GM21786 (cell line): Measurements from ENCODE around the gene DCP1B.

Source experiments
- ATAC-seq: cut with Tn5 transposase; IDR thresholded peaks from one replicate; pipeline ENCODE4 v1.9.1; 2021; ENCODE audit not compliant: unreplicated experiment

The DCP1B gene

DNA sequence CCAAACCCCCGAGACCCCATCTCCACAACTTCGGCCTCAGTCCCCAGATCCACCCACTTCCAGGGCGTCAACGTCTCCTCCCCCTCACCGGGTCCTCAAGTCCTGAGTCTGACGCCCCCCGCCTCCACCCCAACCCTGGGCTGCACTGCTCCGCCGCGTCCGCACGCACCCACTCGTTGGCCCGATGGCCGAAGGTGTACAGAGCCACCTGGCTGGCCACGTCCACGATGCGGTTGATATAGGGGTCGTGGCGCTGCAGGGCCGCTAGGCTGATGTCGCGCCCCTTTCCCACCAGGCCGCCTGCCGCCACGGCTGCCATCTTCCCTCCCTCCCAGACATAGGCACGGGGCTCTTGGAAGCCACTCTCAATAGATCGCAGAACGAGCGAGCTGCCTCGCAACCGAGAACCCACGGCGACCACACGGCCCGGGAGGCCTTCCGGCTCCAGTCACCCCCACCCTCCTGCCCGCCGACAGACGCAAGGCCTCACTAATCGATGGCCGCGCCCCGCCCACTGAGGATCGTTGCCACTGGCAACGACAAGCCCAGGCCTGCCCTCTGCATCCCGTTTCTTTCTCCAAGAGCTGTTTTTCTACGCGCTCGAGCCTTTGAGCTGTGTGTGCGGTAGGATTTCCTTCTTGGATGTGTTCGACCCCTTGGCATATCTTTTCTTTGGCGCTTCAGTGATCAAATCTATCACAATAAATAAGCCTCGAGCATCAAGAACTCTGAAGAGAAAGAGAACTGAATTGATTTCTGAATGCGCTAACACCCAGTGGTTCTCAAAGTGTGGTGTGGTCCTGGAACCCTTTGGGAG lies at the start of gene DCP1B:
DCP1B (minus strand) TSS at position 345 of the 817 bp plus-strand sequence; CDS start at position 319, 26 bp downstream.
- ATAC-seq, result peak; percentile 94

DNA sequence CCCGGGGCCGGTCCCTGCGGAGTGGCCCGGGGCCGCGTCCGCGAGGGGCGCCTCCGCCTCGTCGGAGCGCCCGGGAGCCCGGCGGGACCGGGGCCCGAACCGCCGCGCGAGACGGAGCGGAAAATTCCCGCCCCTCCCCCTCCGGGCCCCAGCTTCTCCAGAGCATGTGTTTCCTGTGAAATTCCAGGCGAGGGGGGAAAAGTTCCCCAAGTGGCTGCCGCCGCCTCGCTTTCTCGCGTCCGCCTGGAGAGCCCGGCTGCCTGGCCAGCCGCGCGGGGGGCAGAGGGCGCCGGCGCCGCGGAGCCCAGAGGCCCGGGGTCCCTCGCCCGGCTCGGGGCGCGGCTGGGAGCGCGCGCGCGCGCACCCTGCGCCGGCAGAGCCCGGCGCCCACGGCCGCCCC lies 49.4 kb upstream of the DCP1B start:
- ATAC-seq, result no peak

DNA sequence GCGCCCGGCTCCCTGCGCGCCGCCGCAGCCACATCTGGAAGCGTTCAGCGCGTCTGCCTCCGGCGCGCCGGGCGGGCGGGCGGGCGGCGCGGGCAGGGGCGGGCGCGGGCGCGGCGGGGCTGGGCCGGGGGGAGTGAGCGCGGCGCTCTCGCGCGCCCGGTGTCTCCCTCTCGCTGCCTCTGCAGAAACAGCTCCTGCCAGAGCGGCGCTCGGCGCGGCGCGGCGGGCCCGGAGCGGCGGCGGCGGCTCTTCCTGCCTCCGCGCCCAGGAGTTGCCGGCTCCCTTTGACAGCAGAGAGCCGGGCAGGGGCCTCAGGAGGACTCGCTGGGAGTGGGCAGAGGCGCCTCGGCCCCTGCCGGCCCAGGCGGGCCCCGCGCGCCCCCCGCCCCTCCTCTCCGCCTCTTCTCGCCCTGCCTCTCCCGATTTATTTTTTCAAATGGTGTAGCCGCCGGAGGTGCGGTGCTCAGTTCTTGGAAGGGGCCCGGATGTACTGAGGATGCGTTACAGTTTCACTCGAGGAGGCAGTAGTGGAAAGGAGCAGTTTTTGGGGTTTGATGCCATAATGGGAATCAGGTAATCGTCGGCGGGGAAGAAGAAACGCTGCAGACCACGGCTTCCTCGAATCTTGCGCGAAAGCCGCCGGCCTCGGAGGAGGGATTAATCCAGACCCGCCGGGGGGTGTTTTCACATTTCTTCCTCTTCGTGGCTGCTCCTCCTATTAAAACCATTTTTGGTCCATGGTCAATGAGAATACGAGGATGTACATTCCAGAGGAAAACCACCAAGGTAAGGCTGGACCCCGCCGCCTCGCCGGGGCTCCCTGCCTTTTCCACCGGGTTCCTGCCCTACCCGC lies 48.8 kb upstream of the DCP1B start, which contains the start of gene CACNA1C:
CACNA1C (plus strand) TSS at position 162 of the 853 bp plus-strand sequence; CDS start at position 738, 576 bp downstream.
- ATAC-seq, result no peak

DNA sequence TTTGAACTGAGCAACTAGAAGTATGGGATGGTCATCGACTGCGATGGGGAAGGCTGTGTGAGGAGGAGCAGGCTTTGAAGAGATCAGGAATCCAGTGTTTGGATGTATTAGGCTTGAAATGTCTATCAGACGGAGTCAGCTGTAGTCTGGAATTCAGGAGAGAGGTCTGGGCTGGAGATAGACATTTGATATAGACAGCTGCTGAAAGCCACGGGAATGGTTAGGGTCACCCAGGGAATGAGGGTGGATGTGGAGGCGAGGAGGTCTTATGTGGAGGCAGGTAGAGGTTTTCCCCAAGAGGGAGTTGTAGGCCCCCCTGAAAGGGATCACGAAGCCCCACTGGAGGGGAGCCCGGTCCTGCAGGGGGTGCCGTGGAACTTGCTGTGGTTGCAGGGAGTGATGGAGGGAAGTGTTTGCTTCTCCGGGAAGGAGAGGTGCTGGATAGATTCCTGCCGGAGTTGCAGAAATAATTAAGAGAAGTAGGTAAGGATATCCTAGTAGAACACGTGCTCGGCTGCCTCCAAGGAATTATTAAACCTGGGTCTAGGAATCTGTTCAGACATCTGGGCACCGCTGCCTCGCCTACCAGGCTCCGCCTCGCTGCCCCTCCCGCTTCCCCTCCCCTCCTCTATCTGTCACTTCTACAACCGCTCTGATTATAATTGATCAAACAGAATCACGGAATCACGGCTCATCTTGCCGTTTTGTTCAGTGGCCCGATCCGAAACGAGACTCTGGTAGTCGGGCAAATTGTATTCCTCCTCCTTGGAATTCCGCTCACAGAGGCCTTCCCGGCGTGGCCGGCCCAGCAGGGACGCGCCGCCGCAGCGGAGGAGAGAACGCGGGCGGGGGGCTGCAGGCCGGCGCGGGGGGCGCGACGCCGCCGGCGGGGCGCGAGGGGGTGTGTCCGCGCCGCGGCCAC lies 47.7 kb upstream of the DCP1B start:
- no peak for ATAC-seq

DNA sequence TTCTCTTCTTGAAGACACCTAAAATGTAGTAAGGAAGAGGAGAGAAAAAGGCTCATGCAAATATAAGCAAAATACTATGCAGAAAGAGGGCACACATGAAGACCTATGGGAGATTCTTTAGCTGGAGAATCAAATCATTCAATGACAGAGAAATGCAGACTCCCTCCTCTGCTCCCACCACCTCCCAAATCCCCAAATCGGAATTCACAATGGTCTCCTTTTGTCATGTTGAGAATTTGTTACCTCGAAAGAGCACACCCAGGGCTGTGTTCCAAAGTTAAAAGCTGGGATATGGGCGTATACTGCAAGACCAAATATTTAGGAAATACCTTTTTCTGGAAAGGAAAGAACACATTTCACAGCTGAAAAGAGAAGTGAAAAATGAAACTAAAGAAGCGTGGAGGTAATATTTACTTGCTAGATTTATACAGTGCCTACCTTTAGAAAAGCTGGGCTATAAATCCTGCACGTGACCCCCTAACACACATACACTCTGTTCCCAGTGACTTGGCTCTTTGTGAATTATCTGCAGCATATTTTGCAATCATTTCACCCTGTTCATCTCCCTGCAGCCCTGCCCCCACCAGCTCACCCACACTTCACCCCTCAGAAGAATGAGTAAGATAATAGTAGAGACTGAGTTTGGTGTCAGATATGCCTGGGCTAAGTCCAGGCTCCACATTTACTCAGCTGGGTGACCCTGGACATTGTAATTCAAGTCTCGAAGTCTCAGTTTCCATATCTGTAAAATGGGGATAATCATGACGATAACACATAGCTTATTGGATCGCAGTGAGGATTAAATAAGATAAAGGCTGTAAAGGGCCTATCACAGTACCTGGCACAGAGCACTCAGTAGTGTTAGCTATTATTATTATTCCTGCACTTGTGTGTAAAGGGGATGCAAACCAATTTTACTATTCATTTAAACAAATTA lies 45.6 kb upstream of the DCP1B start:
- no peak for ATAC-seq

DNA sequence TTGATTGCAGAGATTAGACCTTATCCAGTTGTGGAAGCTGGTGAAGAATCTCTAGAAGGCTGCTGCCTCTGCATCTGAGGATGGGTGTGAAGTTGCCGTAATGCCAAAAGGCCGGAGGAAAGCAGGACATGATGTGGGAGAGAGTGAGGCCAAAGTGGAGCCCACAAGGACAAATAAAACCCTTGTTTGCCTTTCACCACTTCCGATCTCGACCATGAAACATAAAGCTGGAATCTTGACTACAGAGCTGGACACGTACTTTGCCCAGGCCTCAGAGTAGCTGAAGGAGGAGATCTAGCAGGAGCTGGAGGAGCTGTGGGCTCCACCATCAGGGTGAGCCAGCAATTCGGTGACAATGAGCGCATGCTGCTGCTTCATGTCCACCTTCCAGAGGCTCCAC lies 43.5 kb upstream of the DCP1B start:
- no peak for ATAC-seq

DNA sequence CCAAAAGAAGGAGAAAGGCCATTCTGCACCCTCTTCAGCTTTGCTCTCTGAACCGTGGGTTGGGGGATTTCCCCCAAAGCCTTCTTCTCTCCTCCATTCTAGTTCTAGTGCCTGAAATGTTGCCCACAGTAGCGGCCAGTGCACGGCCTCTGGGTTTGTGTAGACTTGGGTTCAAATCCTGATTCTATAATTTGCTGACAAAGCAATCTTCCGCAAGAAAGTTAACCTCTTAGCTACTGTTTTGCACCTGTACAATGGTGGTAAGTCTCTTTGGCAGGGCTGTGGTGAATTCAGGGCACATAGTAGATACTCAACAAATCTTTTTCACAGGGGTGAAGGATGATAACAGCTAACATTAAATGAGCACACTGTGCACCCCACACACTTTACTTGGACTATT lies 42.7 kb upstream of the DCP1B start:
- ATAC-seq, result no peak

DNA sequence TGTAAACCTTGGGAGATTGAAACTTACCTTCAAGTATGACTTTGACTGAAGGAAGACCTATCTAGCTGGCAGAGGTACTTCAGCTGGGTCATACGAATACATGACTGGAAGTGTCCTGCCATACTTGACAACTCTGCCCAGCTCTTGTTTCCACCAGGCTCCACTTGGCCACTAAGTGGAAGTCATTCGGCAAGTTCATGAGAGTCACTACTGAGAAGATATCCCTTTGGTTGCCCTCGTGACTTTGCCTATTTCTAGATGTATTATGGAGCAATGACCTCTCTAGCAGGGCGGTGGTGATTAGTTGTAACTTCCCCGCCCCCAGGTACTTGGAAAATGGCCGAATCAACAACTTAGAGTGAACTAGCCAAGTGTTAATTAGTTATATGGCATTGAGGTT lies 39.9 kb upstream of the DCP1B start:
- no peak for ATAC-seq

DNA sequence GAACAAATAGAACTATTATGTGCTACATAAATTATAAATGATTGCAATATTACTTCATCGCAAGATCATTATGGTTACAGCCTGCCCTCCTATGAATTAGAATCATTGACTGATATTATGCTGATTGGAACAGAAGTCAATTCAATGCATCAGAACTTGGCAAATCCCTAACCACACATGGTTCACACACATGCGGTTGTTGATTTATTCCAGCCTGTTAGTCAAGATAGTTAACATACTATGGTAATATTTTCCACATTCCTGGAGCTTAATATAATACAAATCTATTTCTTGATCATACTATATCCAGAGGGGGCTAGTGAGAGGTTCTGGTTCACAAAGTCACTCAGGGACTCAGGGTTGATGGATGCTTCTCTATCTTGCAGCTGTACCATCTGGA lies 38.8 kb upstream of the DCP1B start:
- no peak for ATAC-seq

DNA sequence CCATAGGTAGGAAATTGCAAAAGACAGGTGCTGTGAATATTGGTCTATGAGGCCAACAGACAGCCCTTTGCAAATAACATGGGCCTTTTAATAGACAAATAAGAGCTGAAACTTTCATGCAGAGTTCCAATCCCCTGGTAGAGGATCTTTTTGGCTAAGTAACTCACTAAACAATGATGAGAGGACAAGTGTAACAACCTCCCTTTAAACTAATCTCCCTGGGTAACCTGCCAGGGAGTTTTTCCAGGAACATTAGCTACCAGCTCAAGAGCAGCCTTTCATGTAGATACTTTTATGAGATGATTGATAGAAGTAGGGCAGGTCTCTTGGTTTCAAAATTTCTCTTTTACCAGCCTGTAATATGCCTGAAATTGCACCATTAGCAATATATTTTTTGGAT lies 34.8 kb upstream of the DCP1B start:
- no peak for ATAC-seq

DNA sequence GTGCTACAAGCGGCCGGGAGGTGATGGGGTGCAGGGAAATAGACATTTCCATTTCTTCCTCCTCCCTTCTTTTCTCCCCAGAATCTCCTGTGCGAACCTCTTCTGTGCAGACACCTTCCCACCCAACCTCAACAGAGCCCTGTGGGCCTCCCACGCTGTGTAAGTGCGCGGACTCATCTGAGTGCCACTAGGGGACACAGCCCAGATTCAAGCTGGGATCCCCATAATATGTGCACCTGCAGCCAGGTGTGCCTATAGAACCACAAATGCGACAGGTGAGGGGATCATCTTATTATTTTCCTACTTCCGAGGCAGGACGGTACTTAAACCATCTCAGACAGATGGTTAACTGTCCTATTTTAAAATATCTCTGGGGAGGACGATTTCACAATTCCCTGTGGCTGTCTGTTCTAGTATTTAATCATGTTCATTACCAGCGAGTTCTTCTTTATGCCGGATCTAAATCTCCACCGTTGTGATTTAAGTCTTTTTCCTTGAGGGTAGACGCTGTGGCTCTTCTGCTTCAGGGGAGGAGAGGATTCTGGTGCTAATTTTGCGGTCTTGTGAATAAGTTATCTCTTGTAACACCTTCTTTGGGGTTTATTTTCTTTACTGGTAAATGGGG lies 31.3 kb upstream of the DCP1B start:
- ATAC-seq, result no peak

DNA sequence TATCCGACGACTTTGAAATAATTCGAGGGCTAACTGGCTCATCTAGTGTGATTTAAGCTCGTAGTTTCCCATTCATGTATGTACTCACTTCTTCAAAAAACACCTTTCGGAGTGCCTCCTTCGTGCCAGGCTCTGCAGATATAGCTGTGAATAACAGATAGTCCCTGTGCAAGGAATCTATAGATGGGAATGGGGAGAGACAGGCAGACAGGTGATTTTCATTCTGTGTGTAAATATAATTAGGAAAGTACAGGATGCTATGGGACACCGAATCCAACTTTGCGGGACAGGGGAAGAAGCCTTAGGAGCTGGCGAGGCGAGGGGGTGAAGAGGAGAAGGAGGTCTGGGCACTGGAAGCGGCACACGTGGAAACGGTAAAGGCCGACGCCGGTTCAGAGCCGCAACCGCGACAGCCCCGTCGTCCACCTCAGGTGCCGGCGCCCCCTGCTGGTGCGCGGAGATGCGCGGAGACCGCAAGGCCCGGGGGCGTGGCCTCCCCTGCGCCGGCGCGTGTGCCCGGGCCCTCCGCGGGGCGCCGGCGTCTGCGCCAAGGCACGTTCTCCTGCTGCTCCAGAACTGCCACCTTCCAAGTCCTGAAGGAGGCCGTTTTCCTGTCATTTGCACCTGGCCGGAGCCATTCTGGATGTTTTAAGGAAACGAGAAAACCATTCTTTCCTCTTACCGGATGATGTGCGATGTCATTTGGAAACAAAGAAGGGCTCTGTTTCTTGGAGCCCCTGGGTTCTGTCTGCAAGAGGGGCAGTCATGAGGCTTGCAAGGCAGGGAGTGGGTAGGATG lies 30.6 kb upstream of the DCP1B start:
- peak; percentile 76 for ATAC-seq

DNA sequence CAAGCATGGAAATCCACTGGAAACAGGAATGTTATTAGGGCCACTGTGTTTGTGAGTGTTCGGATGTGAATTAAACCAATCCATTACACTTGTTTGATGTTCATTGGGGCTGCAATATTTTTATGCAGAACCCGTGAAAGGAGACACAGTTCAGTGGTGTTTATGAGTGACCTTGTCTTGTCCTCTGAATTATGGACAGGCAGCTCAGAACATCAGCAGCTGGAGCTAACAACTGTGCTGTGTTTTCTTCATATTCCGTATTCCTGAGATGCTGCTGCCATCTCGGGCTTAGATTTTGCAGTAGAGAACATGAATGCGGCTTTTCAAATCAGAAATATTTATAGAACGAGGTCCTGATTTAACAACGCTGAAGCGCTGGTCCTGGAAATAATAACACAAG lies 28.2 kb upstream of the DCP1B start:
- ATAC-seq, result no peak

DNA sequence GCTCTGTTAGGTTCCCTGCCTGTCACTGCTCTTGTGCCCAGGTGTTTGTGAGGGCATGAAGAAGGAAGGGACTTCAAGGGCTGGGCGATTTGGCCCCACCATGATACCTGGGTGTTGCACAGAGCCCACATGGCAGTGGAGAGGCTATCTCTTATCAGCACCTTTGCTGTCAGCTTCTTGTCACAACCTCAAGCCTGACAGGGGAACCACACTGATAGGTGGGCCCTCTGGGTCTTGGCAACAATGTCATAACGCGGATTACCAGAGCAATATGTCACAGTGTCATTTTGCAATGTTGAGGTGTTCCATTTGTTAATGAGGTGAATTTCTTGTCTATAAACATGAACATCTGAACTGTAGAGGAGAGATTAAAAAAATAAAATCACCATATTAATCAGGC lies 25.6 kb upstream of the DCP1B start:
- ATAC-seq, result no peak

DNA sequence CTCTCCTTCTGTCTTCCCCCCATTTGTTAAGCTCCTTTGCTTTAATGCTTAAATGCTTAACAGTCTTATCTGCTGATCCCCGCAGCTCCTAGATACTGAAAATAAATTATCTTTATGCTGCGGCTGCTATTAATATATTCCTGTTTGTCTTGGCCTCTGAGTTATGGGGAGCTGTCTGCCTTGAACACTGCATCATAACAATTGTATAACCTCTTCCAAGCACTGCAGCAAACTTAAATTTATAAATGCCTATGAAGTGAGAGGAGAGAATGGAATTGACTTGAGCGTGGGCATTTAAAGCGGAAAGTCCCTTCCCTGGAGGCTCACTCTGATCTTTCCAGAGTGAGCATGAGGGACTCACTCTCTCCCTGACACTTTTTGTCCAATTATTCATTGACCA lies 23.1 kb upstream of the DCP1B start:
- ATAC-seq, result no peak

DNA sequence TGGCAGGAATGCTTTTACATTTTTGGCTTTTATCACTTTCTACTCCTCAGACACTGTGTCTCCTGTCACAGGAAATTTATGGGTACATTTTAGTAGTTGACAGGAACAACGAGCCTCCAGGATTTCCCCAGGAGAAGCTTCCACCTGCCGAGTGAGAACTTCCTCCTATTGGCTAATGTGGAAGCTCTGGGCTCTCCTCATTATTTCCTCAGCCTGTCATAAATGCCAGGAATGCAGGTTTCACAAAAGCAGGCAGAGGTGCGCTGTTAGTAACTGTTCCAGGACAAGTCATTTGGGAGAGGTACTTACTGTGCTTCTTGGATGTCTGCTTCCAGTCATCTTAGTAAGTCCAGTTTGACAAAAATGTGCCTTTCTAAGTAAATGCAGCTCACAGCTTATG lies 19.1 kb upstream of the DCP1B start:
- ATAC-seq, result no peak

DNA sequence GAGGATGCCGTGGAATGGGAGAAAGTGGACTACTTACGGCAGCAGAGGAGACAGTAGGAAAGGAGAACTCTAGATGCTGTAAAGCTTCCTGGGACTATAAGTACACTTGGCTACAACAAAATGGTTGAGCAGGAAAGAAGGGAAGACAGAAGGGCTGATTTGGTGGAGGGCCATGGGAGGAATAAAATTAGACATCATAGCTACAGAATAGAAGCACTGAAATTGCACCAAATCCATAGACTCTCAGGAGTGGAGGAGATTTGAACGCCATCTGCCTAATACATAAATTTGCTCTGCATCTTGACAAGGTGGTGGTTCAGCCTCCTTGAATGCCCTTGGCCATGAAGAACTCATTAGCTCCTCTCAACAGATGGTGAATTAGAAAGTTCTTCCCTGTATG lies 16.3 kb upstream of the DCP1B start:
- no peak for ATAC-seq

DNA sequence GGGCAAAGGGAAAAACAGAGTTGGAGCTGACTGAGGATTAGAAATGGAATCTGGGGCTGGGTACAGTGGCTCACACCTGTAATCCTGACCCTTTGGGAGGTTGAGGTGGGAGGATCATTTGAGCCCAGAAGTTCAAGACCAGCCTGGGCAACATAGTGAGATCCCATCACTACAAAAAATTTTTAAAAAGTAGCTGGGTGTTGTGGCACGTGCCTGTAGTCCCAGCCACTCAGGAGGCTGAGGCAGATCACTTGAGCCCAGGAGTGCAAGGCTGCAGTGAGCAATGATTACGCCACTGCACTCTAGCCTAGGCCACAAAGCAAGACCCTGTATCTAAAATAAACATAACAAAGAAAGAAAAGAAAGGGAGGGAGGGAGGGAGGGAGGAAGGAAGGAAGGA lies 14.9 kb upstream of the DCP1B start:
- ATAC-seq, result no peak

DNA sequence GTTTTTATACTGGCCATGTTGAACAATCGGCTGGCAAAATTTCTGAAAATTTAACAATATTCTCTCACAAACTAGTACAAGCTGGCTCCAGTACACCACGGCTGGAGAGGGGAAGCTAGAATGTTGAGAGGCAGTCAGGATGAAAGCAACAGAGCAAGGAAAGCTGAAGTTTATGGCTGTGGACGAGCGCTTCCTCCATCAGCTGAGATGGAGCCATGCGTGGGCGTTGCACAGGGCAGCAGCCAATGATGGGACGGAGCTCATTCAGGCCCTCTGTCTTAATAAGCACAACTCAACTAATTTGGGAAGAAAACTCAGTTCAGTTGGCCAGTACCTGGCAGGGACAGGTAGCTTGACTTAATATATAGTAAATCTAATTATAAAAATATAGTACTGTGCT lies 14.1 kb upstream of the DCP1B start:
- ATAC-seq, result no peak
